HG03354 (cell line): Measurements from ENCODE around the gene CHRNA4.
"Not testable (repeated sequence)": the region's sequence is repeated elsewhere in the genome, so short reads cannot be mapped to it uniquely, and the experiment has no call there.

Experiments
- ATAC-seq: cut with Tn5 transposase; IDR thresholded peaks from one replicate; pipeline ENCODE4 v1.9.1; 2021; ENCODE audit warnings: mild to moderate bottlenecking; ENCODE audit not compliant: unreplicated experiment, poor library complexity, severe bottlenecking

CHRNA4 gene

DNA sequence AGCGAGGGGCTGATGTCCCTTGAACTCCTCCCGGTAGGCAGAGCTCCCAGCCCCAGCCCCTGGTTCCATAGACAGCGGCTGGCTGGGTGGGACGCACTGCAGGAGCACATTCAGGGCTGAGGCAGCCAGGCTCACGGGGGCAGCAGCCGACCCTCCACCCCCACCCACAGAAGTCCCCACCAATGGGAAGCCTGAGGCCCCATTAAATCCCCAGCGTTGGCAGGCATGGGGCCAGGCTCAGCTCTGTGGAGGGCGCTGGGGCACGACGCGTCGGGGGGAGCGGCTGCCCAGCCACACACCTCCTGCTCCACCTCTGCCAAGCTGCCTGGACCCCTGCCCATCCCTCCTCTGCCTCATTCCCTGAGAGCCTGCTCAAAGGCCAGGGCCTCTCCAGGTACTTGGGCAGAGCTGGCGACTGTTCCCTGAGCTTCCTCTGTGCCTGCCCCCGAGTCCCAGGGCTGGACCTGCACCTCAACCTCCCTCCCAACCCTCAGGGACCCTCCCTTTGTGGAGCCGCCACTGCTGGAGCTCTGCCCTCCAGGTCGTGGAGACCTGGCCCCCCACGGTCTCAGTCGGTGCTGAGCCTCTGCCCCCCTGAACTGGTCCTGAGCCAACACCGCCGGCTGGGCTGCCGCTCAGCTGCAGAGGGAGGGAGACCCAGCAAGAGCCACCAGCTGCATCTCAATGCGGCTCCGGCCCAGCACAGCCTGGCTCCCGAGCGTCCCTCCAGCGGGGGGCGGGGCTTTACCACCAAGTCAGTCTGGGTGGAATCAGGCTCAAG lies 9.1 kb downstream of the CHRNA4 start:
- ATAC-seq, result no peak

DNA sequence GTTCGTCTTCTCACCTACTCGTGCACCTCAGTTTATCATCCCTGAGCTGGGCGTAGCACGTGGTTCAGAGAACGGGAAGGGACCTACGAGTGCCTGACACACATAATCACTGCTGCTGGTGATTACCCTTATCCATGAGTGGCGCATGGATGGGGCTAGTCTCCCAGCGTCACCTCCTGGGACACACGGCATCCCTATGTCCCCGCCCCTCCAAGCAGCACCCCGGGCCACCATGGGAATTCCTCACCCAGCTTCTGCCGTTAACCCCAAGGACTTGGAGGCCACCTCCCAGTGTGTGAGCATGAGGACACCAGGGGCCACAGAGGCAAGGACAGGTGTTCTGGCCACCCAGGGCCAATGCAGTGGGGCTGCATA lies 9.8 kb downstream of the CHRNA4 start:
- ATAC-seq, result no peak

- no peak for ATAC-seq
Observed at GRCh38 chr20:63350597-63351325, 10.4 kb downstream of the CHRNA4 start.

DNA sequence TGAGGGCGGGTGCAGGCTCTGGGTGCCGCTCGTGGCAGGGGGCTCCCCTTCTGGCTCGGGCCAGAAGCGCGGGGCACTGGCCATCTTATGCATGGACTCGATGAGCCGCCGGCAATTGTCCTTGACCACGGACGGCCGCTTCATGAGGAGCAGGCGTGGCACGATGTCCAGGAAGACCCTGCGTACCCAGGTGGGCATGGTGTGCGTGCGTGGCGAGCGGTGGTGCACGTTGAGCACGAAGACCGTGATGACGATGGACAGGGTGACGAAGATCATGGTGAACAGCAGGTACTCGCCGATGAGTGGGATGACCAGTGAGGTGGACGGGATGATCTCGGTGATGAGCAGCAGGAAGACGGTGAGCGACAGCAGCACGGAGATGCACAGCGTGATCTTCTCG lies 11.0 kb downstream of the CHRNA4 start:
- no peak for ATAC-seq

GRCh38 chr20:63349516-63349895 lies 11.6 kb downstream of the CHRNA4 start:
- no peak for ATAC-seq

DNA sequence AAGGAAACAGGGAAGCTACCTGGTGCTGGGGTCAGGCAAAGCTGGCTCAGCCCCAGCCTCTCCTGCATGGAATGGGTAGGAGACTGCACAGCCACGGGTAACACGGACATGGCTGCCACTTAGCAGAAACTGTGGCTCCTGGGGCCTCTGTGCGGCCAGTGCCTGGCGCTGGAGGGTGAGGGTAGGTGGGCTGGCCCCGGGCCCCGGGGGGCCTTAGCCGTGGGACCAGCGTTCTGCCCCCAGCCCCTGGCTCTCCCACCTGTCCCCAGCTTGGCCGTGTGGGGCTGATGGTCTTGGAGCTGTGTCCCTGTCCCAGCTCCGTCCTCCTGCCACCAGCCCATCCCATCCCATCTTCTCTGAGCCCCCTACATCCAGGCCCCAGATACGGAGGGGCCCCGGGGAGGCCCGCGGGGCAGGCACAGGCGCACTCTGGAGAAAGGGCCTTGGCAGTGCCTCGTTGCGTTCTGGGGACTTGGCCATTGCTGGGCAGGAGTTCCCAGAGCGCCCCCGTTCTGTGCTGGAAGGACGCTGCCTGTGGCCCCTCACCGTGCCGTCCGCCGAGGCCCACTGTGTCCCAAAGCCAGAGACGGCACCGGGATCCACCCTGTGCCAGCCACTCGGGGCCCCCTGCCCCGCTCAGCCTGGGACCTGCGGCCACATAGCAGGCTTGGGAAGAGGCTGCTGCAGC lies 12.2 kb downstream of the CHRNA4 start:
- no peak for ATAC-seq

GRCh38 chr20:63347950-63348827 lies 13.0 kb downstream of the CHRNA4 start:
- no peak for ATAC-seq

DNA sequence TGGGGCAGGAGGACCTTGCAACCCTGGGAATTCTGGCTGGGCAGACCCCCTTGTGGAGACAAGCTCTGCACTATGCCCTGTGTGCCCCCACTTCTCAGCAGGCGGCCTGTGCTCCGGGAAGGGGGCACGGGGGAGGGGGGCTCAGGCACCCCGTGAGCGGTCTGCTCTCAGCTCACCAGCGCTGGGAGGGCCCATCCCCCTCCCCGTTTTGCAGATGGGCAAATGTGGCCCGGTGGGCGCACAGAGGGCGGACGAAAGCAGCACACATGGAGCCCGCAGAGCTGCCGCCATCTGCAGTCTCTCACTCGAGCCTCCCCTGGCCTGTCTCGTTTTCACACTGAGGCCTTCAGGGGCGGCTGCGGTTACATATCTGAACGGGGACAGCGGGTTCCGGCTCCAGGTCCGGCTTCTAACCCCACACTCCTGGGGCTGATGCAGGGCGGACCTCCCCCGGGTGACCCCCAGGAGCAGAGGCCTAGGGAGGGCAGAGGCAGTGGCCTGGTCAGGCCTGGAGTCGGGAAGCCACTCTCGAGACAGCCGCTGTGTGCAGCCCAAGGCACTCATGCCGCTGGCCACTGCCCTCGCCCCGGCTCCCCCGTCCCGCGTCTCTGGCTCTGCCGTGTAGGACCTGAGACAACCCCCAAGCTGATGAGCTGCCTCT lies 13.9 kb downstream of the CHRNA4 start:
- ATAC-seq, result no peak

DNA sequence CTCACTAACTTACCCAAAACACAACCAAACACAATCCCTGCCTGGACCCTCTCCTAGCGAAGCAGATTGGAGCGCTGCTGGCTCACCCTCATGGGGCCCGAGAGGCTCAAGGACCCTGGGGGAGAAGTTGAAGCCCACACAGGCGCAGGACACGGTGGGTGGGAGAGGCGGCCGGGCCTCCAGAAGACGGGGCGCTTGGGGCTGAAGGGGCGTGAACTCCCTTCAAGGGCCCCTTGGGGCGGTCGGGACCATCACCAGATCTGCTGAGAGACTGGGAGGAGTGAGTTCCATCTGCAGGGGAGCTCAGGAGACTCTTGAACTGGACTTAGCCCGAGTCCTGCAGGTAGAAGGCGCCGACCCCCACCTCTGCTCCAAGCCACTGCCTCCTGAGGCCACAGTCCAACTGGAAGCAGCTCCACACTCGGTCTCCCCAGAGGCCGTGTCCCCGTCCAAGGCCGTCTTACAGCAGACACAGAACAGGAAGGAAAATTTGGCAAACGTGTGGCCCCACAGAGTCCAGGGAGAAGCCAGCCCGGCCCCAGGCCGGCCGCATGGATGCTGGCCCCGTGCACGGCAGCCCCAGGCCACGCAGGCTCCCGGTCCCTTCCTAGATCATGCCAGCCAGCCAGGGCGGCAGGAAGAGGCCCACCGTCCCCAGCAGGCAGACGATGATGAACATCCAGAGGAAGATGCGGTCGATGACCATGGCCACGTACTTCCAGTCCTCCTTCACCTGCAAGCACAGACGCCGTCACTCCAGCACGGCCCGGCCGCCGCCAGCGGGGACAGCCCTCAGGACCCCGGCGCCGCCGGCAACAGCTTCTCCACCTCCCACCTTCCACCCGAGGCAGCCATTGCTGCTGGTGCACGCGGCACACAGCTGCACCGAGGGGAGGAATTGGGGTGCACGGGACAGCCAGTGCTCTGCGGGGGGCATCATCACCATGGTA lies 14.7 kb downstream of the CHRNA4 start:
- no peak for ATAC-seq

- ATAC-seq, result no peak
Observed at GRCh38 chr20:63345328-63346100, 15.6 kb downstream of the CHRNA4 start.

DNA sequence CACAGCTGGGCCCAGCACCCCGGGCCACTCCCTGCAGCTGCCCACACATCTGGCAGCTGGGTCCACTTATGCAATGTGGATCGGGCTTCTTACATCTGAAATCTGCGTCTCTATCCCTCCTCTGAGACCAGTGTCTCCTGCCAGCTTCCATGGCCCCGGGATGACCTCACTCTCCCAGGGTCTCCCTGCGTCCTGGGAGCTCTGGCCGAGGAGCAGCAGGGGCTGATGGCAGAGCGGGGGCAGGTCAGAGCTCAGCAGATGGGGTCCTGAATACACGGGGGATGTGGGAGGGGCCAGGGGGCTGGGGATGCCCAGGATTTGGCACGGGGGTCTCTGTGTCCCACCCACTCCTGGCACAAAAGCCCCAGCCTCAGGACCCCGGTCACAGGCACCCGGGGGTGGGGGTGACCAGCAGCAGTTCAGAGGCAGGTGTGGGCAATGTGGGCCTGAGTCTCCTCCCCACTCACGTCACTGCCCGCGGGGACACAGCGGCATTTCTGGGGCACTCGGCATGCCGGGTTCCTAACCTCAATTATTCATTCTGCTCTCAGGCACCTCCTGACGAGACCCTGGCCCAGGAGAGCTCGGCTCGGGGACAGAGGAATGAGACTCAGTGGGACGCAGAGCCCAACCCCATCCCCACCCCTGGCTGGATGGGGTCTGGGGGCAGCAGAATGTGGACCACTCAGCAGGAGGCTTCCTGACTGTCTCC lies 16.4 kb downstream of the CHRNA4 start:
- no peak for ATAC-seq

GRCh38 chr20:63343460-63344445 lies 17.4 kb downstream of the CHRNA4 start:
- no peak for ATAC-seq

DNA sequence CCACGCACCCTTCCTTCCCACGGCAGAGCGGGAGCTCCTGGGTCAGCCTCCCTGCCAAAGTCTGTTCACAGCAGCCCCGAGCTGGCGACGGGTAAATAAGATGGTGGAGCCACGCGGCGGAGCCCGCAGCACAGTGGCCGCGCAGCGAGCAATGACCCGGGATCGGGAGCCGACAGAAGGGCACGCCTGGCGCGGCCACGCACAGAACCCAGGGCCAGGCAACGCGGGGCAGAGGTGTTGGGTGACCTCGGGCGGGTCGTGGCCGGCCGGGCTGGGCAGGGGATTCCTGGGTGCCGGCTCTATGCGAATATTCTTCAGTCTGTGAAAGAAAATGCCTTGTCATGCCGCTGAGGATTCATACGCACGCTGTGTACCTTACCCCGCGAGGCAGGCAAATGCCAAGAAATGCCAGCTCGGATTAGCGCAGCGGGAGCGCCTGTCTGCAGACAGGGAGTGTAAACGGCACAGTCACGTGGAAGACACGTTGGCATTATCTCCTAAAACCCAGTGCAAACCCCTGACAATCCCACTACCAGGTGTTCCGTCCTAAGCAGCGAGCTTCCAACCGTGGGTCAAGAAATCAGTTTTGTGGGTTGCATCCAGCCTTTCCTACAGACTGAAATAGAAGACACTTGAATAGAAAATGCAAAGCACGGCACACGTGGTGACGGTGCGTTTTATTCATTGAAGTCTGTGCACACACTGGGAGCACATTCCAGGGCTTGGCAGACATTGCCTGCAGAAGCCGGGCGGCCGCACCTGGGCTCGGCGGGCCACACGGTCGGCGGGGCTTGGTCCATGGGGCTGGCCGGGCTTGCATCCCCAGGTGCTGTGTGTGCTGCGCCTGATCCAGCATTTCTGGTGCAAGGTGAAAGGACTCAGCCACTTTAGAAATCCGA lies 18.3 kb downstream of the CHRNA4 start:
- no peak for ATAC-seq

DNA sequence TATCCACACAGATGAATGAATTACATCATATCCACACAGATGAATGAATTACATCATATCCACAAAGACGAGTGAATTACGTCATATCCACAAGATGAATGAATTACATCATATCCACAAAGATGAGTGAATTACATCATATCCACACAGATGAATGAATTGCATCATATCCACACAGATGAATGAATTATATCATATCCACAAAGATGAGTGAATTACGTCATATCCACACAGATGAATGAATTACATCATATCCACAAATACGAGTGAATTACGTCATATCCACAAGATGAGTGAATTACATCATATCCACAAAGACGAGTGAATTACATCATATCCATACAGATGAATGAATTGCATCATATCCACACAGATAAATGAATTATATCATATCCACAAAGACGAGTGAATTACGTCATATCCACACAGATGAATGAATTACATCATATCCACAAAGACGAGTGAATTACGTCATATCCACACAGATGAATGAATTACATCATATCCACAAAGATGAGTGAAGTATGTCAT lies 20.9 kb downstream of the CHRNA4 start:
- not testable (repeated sequence) for ATAC-seq
